Prostate gland (tissue), 2 donors: Measurements from ENCODE around the gene SLC6A12.

Source experiments
- CTCF ChIP-seq, 4 experiments: fragments of 200-600 bp in 2 of 4; fragments of 450-650 bp in 2 of 4; sonication (generic) in 2 of 4; IDR thresholded peaks; 1 replicate in 3 of 4; 2 replicates in 1 of 4; pipeline ENCODE4 v1.5.1; 2016 to 2019; ENCODE audit warnings: antibody characterized with exemption in 4 of 4, mild to moderate bottlenecking in 2 of 4, moderate library complexity in 2 of 4
- POLR2A ChIP-seq: fragments of 450-650 bp; IDR thresholded peaks from one replicate; pipeline ENCODE4 v1.6.1; 2016; ENCODE audit warnings: antibody characterized with exemption, mild to moderate bottlenecking
- POLR2AphosphoS5 ChIP-seq: sonication (generic); formaldehyde crosslinking; IDR thresholded peaks from one replicate; pipeline ENCODE4 v1.6.1; 2017; ENCODE audit warnings: antibody characterized with exemption

GRCh38 chr12:190881-191280 is 23.1 kb downstream of the SLC6A12 start:
- TF ChIP-seq CTCF (IDR thresholded peaks at IDR 0.05) (no peak), POLR2A (no peak), POLR2AphosphoS5 (no peak)
